PC-3 (cell line): Measurements from ENCODE around the gene TTC33.

ENCODE experiments used
- CTCF ChIP-seq: fragments of 300-600 bp; sonication (generic); conservative IDR thresholded peaks from 2 replicates; pipeline ENCODE4 v1.5.1; 2017; ENCODE audit warnings: antibody characterized with exemption, low read depth, mild to moderate bottlenecking, low read length
- EZH2 ChIP-seq: fragments of 300-600 bp; sonication (generic); IDR thresholded peaks from one replicate; pipeline ENCODE4 v1.6.1; 2017; ENCODE audit warnings: antibody characterized with exemption, mild to moderate bottlenecking, low read length; ENCODE audit not compliant: unreplicated experiment
- EZH2phosphoT487 ChIP-seq: fragments of 300-600 bp; sonication (generic); IDR thresholded peaks from 2 replicates; pipeline ENCODE4 v1.6.1; 2018; ENCODE audit warnings: mild to moderate bottlenecking, antibody characterized with exemption, low read length, borderline replicate concordance

GRCh38 chr5:40603378-40603777 is 152.4 kb downstream of the TTC33 start:
- TF ChIP-seq CTCF (no peak), EZH2 (no peak), EZH2phosphoT487 (no peak)
